Sigmoid colon (tissue), 4 donors: ENCODE results near the gene ALDH1L1.

ENCODE experiments used
- CTCF ChIP-seq, 4 experiments: fragments of 450-650 bp in 3 of 4; fragments of 200-600 bp in 1 of 4; IDR thresholded peaks; one replicate each; pipeline ENCODE4 v1.5.1; 2016 to 2019; ENCODE audit warnings: antibody characterized with exemption in 4 of 4, mild to moderate bottlenecking in 3 of 4, moderate library complexity in 2 of 4
- EP300 ChIP-seq, 4 donors: sonication (generic); formaldehyde crosslinking; IDR thresholded peaks; one replicate each; pipeline ENCODE4 v1.6.1; 2017; ENCODE audit warnings: antibody characterized with exemption in 4 of 4
- POLR2AphosphoS5 ChIP-seq, 4 donors: sonication (generic); formaldehyde crosslinking; IDR thresholded peaks; one replicate each; pipeline ENCODE4 v1.6.1; 2017; ENCODE audit warnings: antibody characterized with exemption in 4 of 4

DNA sequence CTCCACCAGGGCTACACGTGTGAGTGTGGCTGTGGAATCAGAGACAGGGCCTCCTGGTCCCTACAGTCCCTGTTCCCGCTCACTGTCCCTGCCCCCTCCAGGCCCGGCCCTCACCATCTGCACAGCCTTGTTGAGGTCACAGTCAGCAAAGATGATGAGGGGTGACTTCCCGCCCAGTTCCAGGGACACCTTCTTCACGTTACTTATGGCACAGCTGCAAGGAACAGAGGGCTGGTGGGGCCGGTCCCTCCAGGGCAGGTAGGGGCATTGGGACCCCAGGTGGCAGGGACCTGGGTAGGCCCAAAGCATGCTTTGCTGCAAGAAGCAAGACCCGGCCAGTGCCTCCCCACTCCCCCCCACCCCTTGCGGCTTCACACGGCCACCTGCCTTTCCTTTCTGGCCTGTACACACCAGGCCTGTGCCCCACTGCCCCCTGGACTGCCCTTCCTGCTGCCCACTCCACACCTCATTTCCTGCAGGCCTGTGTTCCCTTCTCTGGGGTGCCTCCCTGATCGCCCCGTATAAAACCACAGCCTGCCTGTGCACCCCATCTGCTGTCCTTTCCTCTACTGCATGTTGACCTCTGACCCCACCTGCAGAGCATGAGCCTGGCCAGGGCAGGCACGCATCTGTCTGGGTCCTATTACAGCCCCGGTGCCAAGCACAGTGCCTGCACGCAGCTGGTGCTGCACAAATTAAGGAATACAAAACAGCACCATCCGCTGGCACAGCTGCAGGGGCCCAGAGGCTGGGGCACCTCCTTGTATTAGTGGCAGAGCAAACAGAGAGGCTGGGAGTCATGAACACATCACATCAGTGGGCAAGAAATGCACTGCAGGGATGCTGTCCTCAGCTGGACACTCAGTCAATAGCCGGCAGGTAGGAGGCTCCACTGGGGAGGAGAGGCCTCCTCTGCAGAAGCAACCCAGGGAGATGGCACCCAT lies 65.7 kb downstream of the ALDH1L1 start:
- TF ChIP-seq POLR2AphosphoS5 (IDR thresholded peaks at IDR 0.05) (no peak), CTCF (IDR thresholded peaks at IDR 0.05) (no peak), EP300 (IDR thresholded peaks at IDR 0.05) (no peak)
